Endothelial cell (in vitro differentiated cells): ENCODE results near the gene CTXN1. TPM values are rescaled to one million over a fixed set of nuclear protein-coding genes. Genes with fewer than 3 reads are reported as not detected.

Source experiments
- DNase-seq: peaks from one replicate; pipeline ENCODE4 v3.0.0; 2021; ENCODE audit warnings: low spot score
- H3K27ac Mint-ChIP-seq: one replicate; pipeline ENCODE4 v1.8.0; 2021; ENCODE audit warnings: mixed read lengths, inconsistent platforms; ENCODE audit not compliant: unreplicated experiment
- H3K27me3 Mint-ChIP-seq: one replicate; pipeline ENCODE4 v1.8.0; 2021; ENCODE audit warnings: mild to moderate bottlenecking, moderate library complexity, mixed read lengths, inconsistent platforms; ENCODE audit not compliant: unreplicated experiment
- H3K36me3 Mint-ChIP-seq: one replicate; pipeline ENCODE4 v1.8.0; 2021; ENCODE audit warnings: mild to moderate bottlenecking, low read depth, mixed read lengths, inconsistent platforms; ENCODE audit not compliant: unreplicated experiment
- H3K4me1 Mint-ChIP-seq: one replicate; pipeline ENCODE4 v1.8.0; 2021; ENCODE audit warnings: mild to moderate bottlenecking, mixed read lengths, inconsistent platforms; ENCODE audit not compliant: unreplicated experiment
- H3K4me3 Mint-ChIP-seq: one replicate; pipeline ENCODE4 v1.8.0; 2021; ENCODE audit warnings: mild to moderate bottlenecking, mixed read lengths, inconsistent platforms; ENCODE audit not compliant: unreplicated experiment
- H3K9me3 Mint-ChIP-seq: one replicate; pipeline ENCODE4 v1.8.0; 2021; ENCODE audit warnings: mixed read lengths, inconsistent platforms; ENCODE audit not compliant: unreplicated experiment
- CTCF ChIP-seq: fragments of 200-600 bp; sonication (generic); IDR thresholded peaks from one replicate; pipeline ENCODE4 v1.5.0; 2021; ENCODE audit warnings: antibody characterized with exemption; ENCODE audit not compliant: unreplicated experiment
- total RNA-seq: library from RNA; stranded (reverse); fragmentation: NEBNext Ultra II Directional; extraction: Animal tissue kit (Norgen Biotek cat#: 25700); gene quantifications from one replicate; pipeline ENCODE4 v1.2.1, GENCODE V29; 2021; ENCODE audit not compliant: unreplicated experiment

CTXN1 gene
- total RNA-seq, 1 donor from 2014 or later, result 18.3 TPM

GRCh38 chr19:7913652-7914051 is 12.3 kb downstream of the CTXN1 start:
- no peak for TF ChIP-seq CTCF
- DNase-seq, result no peak
- Mint-ChIP-seq H3K27me3 (peaks cover 21% of the 10 kb centered on the region), H3K4me3 (no peak overlapping the region), H3K9me3 (no peaks in the 10 kb centered on the region), H3K4me1 (peaks cover 7% of the 10 kb centered on the region), H3K36me3 (peaks cover 7% of the 10 kb centered on the region), H3K27ac (no peak overlapping the region)

GRCh38 chr19:7912697-7913564 is 13.0 kb downstream of the CTXN1 start:
- no peak for TF ChIP-seq CTCF
- no peak overlapping the region for H3K27ac Mint-ChIP-seq
- no peak for DNase-seq
- H3K4me3 Mint-ChIP-seq, result no peak overlapping the region
- no peaks in the 10 kb centered on the region for H3K9me3 Mint-ChIP-seq
- peaks cover 7% of the 10 kb centered on the region for H3K36me3 Mint-ChIP-seq
- H3K4me1 Mint-ChIP-seq, result peaks cover 7% of the 10 kb centered on the region
- peaks cover 17% of the 10 kb centered on the region for H3K27me3 Mint-ChIP-seq

GRCh38 chr19:7912144-7912696 is 13.7 kb downstream of the CTXN1 start:
- Mint-ChIP-seq H3K27ac (no peak overlapping the region), H3K36me3 (peaks cover 7% of the 10 kb centered on the region), H3K4me1 (peaks cover 7% of the 10 kb centered on the region), H3K27me3 (peaks cover 17% of the 10 kb centered on the region), H3K9me3 (no peaks in the 10 kb centered on the region), H3K4me3 (no peak overlapping the region)
- TF ChIP-seq CTCF, result no peak
- DNase-seq, result no peak

GRCh38 chr19:7911508-7912143 is 14.3 kb downstream of the CTXN1 start:
- no peaks in the 10 kb centered on the region for H3K9me3 Mint-ChIP-seq
- no peak overlapping the region for H3K4me3 Mint-ChIP-seq
- no peak for TF ChIP-seq CTCF
- H3K27ac Mint-ChIP-seq, result no peak overlapping the region
- peaks cover 14% of the 10 kb centered on the region for H3K27me3 Mint-ChIP-seq
- no peak for DNase-seq
- H3K36me3 Mint-ChIP-seq, result peaks cover 7% of the 10 kb centered on the region
- peaks cover 4% of the 10 kb centered on the region for H3K4me1 Mint-ChIP-seq
